Skin epidermis (tissue), 12 donors: ENCODE results near the gene RHOT1.
"Not testable (repeated sequence)": the region's sequence is repeated elsewhere in the genome, so short reads cannot be mapped to it uniquely, and the experiment has no call there.

Experiments
- H3K27ac ChIP-seq, 21 experiments: fragments of 200-600 bp; sonication (generic) in 11 of 21; one replicate each; pipeline ENCODE4 v1.5.0; 2020; ENCODE audit warnings: mild to moderate bottlenecking in 3 of 21, inconsistent platforms in 2 of 21, moderate library complexity in 2 of 21
- H3K4me3 ChIP-seq, 7 experiments: fragments of 200-600 bp; sonication (generic) in 2 of 7; one replicate each; pipeline ENCODE4 v1.5.0; 2020; ENCODE audit warnings: inconsistent platforms in 2 of 7, mild to moderate bottlenecking in 2 of 7, moderate library complexity in 1 of 7

Gene RHOT1

GRCh38 chr17:32156656-32157055, 14.4 kb downstream of the RHOT1 start:
- peak overlapping the region in 1 of 21 experiments; percentile 54 for H3K27ac ChIP-seq

GRCh38 chr17:32157225-32157624, 14.9 kb downstream of the RHOT1 start:
- Histone ChIP-seq H3K27ac (peak overlapping the region in 1 of 21 experiments; percentile 54), H3K4me3 (no peak overlapping the region)

More at GRCh38 chr17:32156656-32157055, 14.4 kb downstream of the RHOT1 start:
- H3K4me3 ChIP-seq, result no peak overlapping the region

- no peak overlapping the region for H3K4me3 ChIP-seq
- H3K27ac ChIP-seq, result no peak overlapping the region
Measured at GRCh38 chr17:32158870-32159585, 16.7 kb downstream of the RHOT1 start.

- no peak overlapping the region for H3K4me3 ChIP-seq
- H3K27ac ChIP-seq, result peak overlapping the region in 3 of 21 experiments; percentile 32 to 58 (median 50)
Measured at GRCh38 chr17:32159586-32160438, 17.5 kb downstream of the RHOT1 start.

GRCh38 chr17:32160526-32160925, 18.2 kb downstream of the RHOT1 start:
- no peak overlapping the region for H3K4me3 ChIP-seq
- peak overlapping the region in 4 of 21 experiments; percentile 32 to 58 (median 44) for H3K27ac ChIP-seq

- no peak overlapping the region for H3K4me3 ChIP-seq
- peak overlapping the region in 3 of 21 experiments; percentile 32 to 67 (median 37) for H3K27ac ChIP-seq
Measured at GRCh38 chr17:32161029-32161428, 18.7 kb downstream of the RHOT1 start.

GRCh38 chr17:32161506-32162365, 19.4 kb downstream of the RHOT1 start:
- H3K4me3 ChIP-seq, result no peak overlapping the region
- H3K27ac ChIP-seq, result peak overlapping the region in 2 of 21 experiments; percentile 32 to 67

- no peak overlapping the region for H3K4me3 ChIP-seq
- H3K27ac ChIP-seq, result no peak overlapping the region
Measured at GRCh38 chr17:32174889-32175288, 32.6 kb downstream of the RHOT1 start.

GRCh38 chr17:32178679-32179078, 36.4 kb downstream of the RHOT1 start:
- not testable (repeated sequence) for H3K4me3 ChIP-seq, H3K27ac ChIP-seq

GRCh38 chr17:32179103-32179502, 36.8 kb downstream of the RHOT1 start:
- H3K4me3 ChIP-seq, H3K27ac ChIP-seq: not testable (repeated sequence)

GRCh38 chr17:32179526-32179925, 37.2 kb downstream of the RHOT1 start:
- H3K4me3 ChIP-seq, H3K27ac ChIP-seq: not testable (repeated sequence)

- not testable (repeated sequence) for H3K4me3 ChIP-seq, H3K27ac ChIP-seq
Measured at GRCh38 chr17:32180262-32180661, 38.0 kb downstream of the RHOT1 start.

GRCh38 chr17:32185875-32186274, 43.6 kb downstream of the RHOT1 start:
- H3K4me3 ChIP-seq, result no peak overlapping the region
- H3K27ac ChIP-seq, result no peak overlapping the region

GRCh38 chr17:32187271-32187670, 45.0 kb downstream of the RHOT1 start:
- no peak overlapping the region for H3K27ac ChIP-seq
- H3K4me3 ChIP-seq, result no peak overlapping the region

GRCh38 chr17:32189343-32189742, 47.0 kb downstream of the RHOT1 start:
- Histone ChIP-seq H3K27ac (no peak overlapping the region), H3K4me3 (no peak overlapping the region)

GRCh38 chr17:32191306-32191705, 49.0 kb downstream of the RHOT1 start:
- no peak overlapping the region for H3K4me3 ChIP-seq
- H3K27ac ChIP-seq, result peak overlapping the region in 1 of 21 experiments; percentile 17

- H3K27ac ChIP-seq, result no peak overlapping the region
- no peak overlapping the region for H3K4me3 ChIP-seq
Measured at GRCh38 chr17:32192379-32192778, 50.1 kb downstream of the RHOT1 start.

GRCh38 chr17:32197987-32198386, 55.7 kb downstream of the RHOT1 start:
- H3K4me3 ChIP-seq, result no peak overlapping the region
- H3K27ac ChIP-seq, result no peak overlapping the region

- Histone ChIP-seq H3K4me3 (no peak overlapping the region), H3K27ac (no peak overlapping the region)
Measured at GRCh38 chr17:32206861-32207260, 64.6 kb downstream of the RHOT1 start.

- no peak overlapping the region for H3K27ac ChIP-seq
- H3K4me3 ChIP-seq, result no peak overlapping the region
Measured at GRCh38 chr17:32208436-32208835, 66.1 kb downstream of the RHOT1 start.
